AG09319 (cell line): ENCODE results near the gene CYP8B1.
"Not testable (repeated sequence)": the region's sequence is repeated elsewhere in the genome, so short reads cannot be mapped to it uniquely, and the experiment has no call there.

Source experiments
- DNase-seq: peaks from one replicate; pipeline ENCODE4 v3.0.0-alpha.2; 2010; ENCODE audit warnings: low read depth; ENCODE audit errors: extremely low read depth
- CTCF ChIP-seq: IDR thresholded peaks from 2 replicates; pipeline ENCODE4 v1.5.1; 2011; ENCODE audit warnings: low read depth, mild to moderate bottlenecking, inconsistent platforms, low read length, moderate library complexity

Gene CYP8B1

GRCh38 chr3:42886294-42886822, 10.7 kb upstream of the CYP8B1 start:
- TF ChIP-seq CTCF, result no peak
- no peak for DNase-seq

GRCh38 chr3:42884324-42884723, 8.6 kb upstream of the CYP8B1 start:
- no peak for TF ChIP-seq CTCF
- DNase-seq, result no peak

- not testable (repeated sequence) for DNase-seq
These were observed 7.7 kb upstream of the CYP8B1 start for GRCh38 chr3:42883251-42883930.

DNA sequence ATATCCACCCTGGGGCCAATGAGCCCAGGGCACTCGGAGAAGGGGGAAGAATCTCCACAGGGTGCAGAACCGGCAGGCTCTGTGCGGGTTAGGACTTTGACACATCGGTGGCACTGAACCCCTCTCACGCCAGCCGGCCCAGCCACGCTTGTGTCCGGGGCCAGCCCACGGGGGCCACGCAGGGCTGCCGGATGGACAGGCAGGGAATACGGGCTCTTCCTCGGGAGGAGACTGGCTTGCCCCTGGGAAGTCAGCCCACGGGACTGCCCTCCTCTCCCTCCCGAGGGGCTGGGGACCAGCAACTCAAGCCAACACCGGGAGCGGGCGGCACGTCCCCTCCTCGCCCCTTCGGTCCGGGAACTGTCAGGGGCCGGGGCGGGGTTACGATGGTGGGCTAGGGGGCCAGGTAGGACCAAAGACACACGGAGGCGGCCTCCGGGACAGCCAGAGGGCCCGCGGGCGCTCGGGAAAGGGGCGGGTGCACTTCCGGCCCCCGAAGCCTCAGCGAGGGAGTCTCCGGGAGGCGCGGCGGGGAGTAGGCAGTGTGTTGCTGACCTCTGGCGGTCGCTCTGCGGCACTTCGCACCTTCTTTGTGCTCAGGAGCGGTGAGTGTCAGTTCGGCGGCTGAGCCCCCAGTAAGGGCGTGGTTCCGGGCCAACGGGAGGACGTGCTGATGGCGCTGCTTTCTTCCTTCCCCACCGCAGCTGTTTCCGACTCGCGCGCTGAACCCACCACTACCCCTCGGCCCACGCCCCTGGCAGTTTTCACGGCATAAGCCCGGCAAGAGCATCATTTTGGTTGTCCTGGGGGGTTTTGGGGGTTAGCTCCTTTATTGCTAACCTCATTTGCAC, 5.1 kb upstream of the CYP8B1 start:
- DNase-seq, result peak; percentile 38
- TF ChIP-seq CTCF, result peak; percentile 89

- TF ChIP-seq CTCF, result no peak
- DNase-seq, result no peak
These were observed 4.5 kb upstream of the CYP8B1 start for GRCh38 chr3:42880183-42880582.

- no peak for DNase-seq
- no peak for TF ChIP-seq CTCF
These were observed 2.2 kb upstream of the CYP8B1 start for GRCh38 chr3:42877881-42878280.

- no peak for DNase-seq
These were observed 1.5 kb upstream of the CYP8B1 start for GRCh38 chr3:42876940-42877720.

More at GRCh38 chr3:42876940-42877720, 1.5 kb upstream of the CYP8B1 start:
- TF ChIP-seq CTCF, result no peak
